Measurements from ENCODE around the gene CENPP.

- no peak for TF ChIP-seq FOXM1 (IDR thresholded peaks at IDR 0.05; ENCODE audit: borderline replicate concordance, low read depth)
- TF ChIP-seq EGR1 (IDR thresholded peaks at IDR 0.05), result no peak
- TF ChIP-seq EP300 (IDR thresholded peaks at IDR 0.05; ENCODE audit: borderline replicate concordance), result no peak
Observed at GRCh38 chr9:92616655-92617111, 290.9 kb downstream of the CENPP start.

Measured in Ishikawa (cell line).